Activated naive CD4-positive, alpha-beta T cell treated with Interleukin-2 at 50 U/mL for 16 hours (primary cell): ENCODE data around the gene RIC8A.
"Not testable (repeated sequence)": the region's sequence is repeated elsewhere in the genome, so short reads cannot be mapped to it uniquely, and the experiment has no call there.

Experiments used
- DNase-seq: peaks from one replicate; pipeline ENCODE4 v3.0.0-alpha.2; 2020

Gene RIC8A

GRCh38 chr11:207208-207862, at the start of gene RIC8A, which contains the start of gene BET1L:
TSS of gene RIC8A (plus strand) at chr11:207708. CDS start at chr11:208855, 1,147 bp downstream.
TSS of gene BET1L (minus strand) at chr11:207399. CDS start at chr11:207321, 78 bp downstream.
- peak; percentile 97 for DNase-seq

GRCh38 chr11:180242-180641, 27.3 kb upstream of the RIC8A start:
- not testable (repeated sequence) for DNase-seq

- peak; percentile 1 for DNase-seq
Observed at GRCh38 chr11:189200-189783, 18.2 kb upstream of the RIC8A start.

GRCh38 chr11:189843-190311, 17.6 kb upstream of the RIC8A start:
- DNase-seq = peak; percentile 56

DNA sequence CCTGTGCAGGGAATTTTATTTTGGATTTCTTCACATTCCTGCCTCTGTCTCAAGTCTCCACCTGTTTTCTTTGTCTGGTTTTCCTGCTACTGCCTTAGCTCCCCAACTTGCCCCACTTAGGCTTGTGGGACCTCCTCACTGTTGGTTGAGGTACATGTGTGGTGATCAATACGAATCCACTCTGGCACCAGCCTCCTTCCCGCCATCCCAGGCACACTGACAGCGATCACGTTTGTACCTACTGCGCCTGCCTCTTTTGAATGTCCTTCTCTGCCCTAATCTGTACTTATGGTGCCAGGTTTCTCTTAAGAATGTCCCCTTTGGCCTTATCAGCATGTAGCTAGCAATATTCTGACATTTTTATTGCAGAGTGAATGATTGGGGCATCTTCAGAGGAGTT, 17.0 kb upstream of the RIC8A start:
- DNase-seq = peak; percentile 1

GRCh38 chr11:191490-192478, 15.7 kb upstream of the RIC8A start:
- peak; percentile 58 for DNase-seq

DNA sequence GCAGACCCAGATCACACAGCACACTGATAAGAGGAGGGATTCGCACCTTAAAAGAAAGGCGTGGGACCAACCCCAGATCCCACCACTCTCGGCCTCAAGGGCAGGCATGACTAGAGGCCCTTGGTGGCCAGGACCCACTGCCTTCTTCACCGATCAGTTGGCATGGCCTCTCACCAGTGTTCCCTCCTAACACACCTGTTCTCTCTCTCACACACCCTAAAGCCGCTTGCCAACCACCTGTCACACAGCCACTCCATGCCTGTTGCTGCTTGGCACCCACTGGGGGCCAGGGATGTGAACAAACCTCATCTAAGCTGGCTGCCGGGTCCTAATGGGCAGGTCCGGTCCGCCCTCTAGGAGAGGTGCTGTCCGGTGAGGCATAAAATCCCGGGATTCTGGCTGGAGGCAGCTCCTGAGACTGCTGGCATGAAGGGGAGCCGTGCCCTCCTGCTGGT, 14.8 kb upstream of the RIC8A start, which contains the start of gene SCGB1C1:
Gene SCGB1C1 (plus strand): TSS at position 405 of the 455 bp plus-strand sequence. CDS start 22 bp downstream, at position 427.
- not testable (repeated sequence) for DNase-seq

GRCh38 chr11:193481-193880, 14.0 kb upstream of the RIC8A start:
- not testable (repeated sequence) for DNase-seq

DNA sequence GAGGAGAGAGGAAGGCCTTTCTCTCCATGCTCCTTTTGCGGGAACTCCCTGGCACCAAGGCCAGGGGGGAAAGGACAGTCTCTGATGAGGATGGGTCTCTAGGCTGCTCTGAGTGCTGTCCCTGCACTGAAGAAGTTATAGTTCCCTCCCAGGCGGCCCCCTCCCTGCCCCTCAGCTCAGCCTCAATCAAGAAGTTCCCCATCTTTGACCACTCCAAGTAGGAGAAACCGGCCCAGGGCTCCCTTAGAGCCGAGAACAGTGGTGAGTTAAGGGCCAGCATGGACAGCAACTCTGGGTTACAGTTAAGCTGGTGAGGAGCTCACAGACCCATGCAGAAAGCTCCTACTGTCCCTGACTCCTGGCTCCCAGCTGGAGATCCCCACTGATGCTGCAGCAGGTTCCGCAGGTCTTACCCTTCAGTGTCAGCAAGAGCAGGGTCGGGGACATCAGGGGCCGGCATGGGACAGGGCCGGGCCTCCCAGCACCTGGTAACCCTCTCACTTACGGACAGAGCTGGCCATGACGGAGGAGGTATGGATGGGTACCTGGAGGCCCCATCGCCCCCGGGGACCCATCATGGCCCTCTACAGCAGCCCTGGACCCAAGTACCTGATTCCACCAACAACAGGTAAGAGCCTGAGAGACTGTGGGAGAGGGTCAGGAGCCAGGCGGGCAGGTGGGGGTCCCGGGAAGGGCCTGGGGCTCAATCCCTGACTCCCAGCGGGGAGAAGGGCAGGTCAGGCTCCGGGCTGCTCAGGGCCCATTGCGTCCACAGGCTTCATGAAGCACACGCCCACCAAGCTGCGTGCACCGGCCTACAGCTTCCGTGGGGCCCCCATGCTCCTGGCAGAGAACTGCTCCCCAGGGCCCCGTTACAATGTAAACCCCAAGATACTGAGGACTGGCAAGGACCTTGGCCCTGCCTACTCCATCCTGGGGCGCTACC, 10.4 kb upstream of the RIC8A start:
- DNase-seq = peak; percentile 1

DNA sequence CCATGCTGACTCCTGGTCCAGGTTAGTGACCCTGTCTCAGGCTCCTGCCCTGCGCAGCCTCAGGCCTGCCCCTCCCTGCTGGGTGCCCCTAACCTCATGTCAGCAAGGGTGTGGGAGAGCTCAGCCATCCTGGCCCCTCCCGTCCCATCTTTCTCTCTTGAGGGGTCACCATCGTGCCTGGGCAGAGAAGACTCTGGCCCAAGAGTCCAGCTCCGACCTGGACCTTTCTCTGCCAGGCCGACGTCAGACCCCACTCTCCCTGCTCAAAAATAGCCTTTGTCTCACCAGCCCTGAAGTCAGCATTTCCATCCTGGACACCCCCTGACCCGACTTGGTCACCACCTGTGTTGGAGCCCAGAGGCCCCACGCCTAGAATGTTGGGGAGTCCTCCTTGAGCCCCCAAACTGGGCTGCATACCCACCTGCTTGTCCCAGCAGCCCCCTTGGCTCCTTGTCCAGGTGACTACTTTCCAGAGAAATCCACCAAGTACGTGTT, 9.7 kb upstream of the RIC8A start:
- peak; percentile 1 for DNase-seq

- DNase-seq = no peak
Observed at GRCh38 chr11:198236-198806, 9.2 kb upstream of the RIC8A start.

DNA sequence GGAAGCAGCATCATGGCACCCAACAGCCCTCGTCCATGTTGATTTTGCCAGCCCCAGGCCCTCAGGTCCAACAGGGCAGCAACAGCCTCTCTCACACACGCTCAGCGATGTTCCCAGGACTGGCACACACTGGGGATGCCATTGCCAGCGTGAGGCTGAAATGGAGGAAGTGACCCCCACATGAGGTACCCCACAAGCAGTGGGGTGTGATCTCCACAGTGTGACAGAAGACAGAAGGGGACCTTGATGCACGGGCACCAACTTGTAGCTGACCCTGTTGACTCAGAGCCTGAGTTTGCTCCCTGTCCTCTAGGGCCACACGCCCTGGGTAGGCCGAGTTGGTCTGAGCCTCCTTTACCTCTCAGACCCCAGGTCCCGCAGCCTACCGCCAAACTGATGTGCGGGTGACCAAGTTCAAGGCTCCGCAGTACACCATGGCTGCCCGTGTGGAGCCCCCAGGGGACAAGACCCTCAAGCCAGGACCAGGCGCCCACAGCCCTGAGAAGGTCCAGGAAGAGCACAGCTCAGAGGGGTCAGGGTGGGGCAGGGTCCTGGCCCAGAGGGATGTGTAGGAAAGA, 8.4 kb upstream of the RIC8A start:
- DNase-seq = no peak

DNA sequence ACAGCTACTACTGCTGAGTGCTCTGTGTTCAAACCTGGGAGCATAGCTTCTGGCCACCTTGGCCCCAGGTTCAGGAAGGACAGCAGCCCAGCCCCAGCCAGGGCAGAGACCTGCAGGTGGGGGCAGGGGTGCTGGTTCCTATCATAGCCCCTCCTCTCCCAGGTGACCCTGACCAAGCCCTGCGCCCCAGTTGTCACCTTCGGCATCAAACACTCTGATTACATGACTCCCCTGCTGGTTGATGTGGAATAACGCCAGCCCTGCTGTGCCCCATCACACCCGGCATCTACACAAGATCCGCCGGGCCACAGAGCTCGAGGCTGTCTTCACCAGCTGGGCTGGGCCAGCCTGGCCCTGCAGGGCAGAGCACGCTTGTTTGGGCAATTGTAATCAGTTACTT, 7.7 kb upstream of the RIC8A start:
- DNase-seq = peak; percentile 1

DNA sequence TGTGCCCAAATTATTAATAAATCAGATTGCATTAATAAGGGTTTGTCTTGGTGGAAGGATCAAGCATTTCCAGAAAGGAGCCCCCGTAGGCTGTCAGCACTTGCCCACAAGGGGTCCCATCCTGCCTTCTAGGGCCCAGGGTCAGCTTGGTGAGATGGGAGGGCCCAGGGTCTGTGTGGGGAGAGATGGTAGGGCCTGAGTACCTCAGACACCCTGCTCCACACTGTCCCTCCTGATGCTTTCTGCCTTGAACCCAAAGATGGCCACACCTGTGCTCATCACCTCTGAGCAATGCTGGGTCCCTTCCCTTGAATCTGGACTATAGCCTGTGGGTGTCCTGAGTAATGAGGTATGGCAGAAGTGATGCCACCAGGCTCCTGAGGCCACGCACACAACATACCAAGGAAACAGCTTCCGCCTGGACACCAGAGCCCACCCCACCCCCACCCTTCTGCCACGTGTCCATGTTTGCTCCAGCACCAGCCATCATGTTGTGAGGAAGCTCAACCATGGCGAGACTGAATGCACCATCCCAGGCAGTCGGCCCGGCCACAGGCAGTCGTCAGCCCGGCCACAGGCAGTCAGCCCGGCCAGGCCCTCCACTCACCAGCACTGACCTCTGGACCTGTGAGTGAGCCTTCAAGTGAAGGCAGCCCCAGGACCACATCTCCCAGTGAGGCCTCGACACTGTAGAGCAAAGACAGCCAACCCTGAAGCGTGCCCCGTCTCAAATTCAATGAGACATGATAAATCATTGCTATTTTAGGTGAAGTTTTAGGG, 7.1 kb upstream of the RIC8A start:
- no peak for DNase-seq

DNA sequence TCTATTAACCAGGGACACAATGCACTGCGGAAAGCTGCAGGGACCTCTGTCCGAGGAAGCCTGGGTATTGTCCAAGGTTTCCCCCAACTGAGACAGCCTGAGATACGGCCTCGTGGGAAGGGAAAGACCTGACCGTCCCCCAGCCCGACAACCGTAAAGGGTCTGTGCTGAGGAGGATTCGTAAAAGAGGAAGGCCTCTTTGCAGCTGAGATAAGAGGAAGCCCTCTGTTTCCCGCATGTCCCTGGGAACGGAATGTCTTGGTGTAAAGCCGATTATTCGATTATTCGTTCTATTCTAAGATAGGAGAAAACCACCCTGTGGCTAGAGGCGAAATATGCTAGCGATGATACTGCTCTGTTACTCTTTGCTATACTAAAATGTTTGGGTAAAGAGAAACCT, 5.5 kb upstream of the RIC8A start:
- DNase-seq = peak; percentile 1

DNA sequence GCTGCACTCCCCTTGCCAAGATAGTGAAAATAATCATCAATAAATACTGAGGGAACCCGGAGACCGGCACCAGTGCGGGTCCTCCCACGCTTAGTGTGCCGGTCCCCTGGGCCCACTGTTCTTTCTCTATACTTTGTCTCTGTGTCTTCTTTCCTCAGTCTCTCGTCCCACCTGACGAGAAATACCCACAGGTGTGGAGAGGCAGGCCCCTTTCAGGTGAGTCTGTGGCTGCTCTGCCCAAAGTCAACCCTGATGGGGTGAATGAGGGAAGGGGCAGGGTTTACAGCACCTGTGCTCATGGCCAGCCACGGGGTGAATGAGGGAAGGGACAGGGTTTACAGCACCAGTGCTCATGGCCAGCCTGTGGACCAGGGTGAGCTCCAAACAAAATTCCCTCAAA, 5.0 kb upstream of the RIC8A start:
- DNase-seq = peak; percentile 1

DNA sequence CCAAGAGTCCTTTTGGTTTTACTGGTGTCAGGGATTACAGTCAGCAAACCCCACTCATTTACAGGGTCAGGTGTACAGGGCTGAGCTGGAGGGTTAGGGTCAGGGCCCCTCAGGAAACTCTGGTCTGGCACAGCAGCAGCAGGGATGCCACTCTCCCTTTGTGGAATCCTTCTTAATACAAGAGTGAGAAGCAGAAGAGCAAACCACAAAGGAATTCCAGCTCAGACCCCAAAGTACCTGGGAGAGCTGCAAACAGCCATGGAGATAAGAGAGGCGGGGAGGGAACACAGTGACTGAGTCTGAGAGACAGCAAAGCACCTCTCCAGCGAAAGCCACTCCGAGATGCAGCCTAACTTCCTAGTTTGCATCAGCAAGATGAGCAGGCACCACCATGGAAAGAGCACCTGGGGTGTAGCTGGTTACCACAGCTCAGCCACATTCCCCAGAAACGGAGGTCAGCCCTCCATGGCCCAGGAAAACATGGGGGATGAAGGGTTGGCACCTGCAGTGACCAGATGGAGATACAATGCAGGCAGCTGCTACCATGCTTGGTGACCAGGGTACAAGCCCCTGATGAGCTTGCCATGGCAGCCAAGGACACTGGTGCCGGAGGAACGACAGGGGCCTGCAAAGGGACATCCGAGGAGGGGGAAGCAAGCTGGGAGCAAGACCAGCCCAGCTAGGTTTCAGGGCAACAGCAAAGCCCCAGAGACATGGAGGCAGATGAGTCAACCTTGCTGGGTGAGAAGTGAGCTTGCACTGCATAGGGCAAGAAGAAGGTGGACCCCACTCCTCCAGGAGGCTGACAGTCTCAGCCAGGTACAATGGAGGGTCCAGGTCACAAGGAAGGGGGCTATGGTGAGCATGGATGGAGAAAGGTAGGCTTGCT, 4.2 kb upstream of the RIC8A start:
- DNase-seq = no peak

GRCh38 chr11:203945-204586, 3.4 kb upstream of the RIC8A start:
- DNase-seq = no peak
